Muscle layer of duodenum (tissue), 2 donors: ENCODE results near the gene P3H3.

ENCODE experiments used
- H3K27ac ChIP-seq: one replicate; pipeline ENCODE4 v1.7.0; 2013; ENCODE audit warnings: mild to moderate bottlenecking, low read length
- H3K27me3 ChIP-seq: one replicate; pipeline ENCODE4 v1.7.0; 2013; ENCODE audit warnings: low read depth, mild to moderate bottlenecking, control low read depth, low read length
- H3K36me3 ChIP-seq, 2 donors: one replicate each; pipeline ENCODE4 v1.7.0; 2013; ENCODE audit warnings: low read length in 2 of 2, control low read depth in 1 of 2, mild to moderate bottlenecking in 1 of 2; ENCODE audit not compliant: insufficient read depth in 2 of 2, control insufficient read depth in 1 of 2
- H3K4me1 ChIP-seq, 2 donors: one replicate each; pipeline ENCODE4 v1.7.0; 2013; ENCODE audit warnings: low read length in 2 of 2, mild to moderate bottlenecking in 2 of 2, control low read depth in 1 of 2, moderate library complexity in 1 of 2; ENCODE audit not compliant: insufficient read depth in 2 of 2, control insufficient read depth in 1 of 2
- H3K4me3 ChIP-seq, 2 donors: one replicate each; pipeline ENCODE4 v1.7.0; 2013; ENCODE audit warnings: low read length in 2 of 2, low read depth in 1 of 2, mild to moderate bottlenecking in 1 of 2
- H3K9me3 ChIP-seq, 2 donors: one replicate each; pipeline ENCODE4 v1.7.0; 2013; ENCODE audit warnings: low read length in 2 of 2, control low read depth in 1 of 2, mild to moderate bottlenecking in 1 of 2; ENCODE audit not compliant: control insufficient read depth in 1 of 2
- donor health status: healthy.

The P3H3 gene, protein sequence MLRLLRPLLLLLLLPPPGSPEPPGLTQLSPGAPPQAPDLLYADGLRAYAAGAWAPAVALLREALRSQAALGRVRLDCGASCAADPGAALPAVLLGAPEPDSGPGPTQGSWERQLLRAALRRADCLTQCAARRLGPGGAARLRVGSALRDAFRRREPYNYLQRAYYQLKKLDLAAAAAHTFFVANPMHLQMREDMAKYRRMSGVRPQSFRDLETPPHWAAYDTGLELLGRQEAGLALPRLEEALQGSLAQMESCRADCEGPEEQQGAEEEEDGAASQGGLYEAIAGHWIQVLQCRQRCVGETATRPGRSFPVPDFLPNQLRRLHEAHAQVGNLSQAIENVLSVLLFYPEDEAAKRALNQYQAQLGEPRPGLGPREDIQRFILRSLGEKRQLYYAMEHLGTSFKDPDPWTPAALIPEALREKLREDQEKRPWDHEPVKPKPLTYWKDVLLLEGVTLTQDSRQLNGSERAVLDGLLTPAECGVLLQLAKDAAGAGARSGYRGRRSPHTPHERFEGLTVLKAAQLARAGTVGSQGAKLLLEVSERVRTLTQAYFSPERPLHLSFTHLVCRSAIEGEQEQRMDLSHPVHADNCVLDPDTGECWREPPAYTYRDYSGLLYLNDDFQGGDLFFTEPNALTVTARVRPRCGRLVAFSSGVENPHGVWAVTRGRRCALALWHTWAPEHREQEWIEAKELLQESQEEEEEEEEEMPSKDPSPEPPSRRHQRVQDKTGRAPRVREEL

DNA sequence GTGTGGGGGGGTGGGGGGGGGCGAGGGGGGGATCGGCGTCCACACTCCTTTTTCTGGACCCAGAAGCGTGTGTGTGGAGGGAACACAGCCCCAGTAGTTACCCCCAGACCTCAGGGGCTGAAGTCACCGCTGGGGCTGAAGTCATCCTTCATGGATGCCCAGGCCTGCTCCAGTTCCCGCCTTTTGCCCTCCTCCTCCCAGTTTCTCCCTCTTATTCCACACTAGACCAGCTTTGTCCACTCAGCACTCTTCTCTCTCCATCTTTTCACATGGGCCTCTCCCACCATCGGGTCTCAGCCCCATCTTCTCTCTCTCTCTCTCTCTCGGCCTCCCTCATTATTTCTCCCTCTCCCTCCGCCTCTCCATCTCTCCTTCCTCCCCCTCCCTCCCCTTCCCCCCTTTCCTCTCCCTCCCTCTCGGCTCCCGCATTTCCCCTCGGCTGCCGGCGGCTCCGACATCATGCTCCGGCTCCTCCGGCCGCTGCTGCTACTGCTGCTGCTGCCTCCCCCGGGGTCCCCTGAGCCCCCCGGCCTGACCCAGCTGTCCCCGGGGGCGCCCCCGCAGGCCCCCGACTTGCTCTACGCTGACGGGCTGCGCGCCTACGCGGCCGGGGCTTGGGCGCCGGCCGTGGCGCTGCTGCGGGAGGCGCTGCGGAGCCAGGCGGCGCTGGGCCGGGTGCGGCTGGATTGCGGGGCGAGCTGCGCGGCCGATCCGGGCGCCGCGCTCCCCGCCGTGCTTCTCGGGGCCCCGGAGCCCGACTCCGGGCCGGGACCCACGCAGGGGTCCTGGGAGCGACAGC lies at the start of gene P3H3:
TSS of gene P3H3 (plus strand) at position 426 of the 799 bp plus-strand sequence. CDS start at position 460, 34 bp downstream.
- Histone ChIP-seq H3K36me3 (peaks cover 6 to 10% of the 10 kb centered on the region in 2 donors), H3K4me1 (peaks cover 4 to 27% of the 10 kb centered on the region in 2 donors), H3K27me3 (peaks cover 4% of the 10 kb centered on the region), H3K4me3 (peak within 1 kb of the TSS; percentile 74 to 89), H3K27ac (peak within 1 kb of the TSS; percentile 67), H3K9me3 (no peaks in the 10 kb centered on the region)

DNA sequence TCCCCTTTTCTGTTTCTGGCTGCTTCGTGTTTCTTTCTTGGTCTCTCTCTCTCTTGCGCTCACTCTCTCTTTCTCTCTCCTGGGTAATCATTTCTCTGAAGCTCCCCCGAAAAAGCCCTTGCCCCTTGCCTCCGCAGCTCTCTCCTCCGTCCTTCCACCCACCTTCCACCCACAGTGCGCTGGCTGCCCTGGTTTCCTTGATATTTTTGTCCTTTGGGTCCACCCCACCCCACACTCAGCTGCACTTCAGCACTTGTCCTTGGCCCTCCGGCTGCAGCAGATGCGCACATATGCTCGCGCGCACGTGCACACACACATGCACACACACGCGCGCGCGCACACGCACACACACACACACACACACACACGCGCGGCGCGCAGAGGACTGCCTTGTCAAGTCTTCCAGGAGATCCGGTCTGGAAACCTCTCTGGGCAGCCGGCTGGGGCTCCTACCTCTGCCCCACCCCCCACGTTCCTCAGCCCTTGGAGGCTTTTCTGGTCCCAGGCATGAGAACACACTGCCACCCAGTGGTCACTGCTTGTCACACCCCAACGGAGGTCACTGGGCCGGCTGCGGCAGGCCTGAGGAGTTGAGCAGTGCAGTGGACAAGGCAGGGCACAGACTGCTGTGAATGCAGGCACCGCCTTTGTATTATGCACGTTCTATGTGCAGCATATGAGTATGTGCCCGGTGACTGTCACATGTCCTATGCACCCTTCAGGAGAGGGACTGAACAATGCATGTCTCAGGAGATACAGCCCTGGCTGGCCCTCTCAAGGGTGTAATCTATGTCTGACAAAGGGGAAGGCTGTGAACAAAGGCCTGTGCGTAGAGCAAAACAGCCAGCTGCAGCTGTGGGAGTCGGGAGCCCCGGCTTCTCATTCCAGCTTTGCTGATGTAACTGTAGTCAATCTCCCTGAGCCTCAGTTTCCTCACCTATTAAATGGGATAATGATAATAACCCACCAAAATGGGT lies 49.3 kb upstream of the P3H3 start:
- H3K36me3 ChIP-seq: no peaks in the 10 kb centered on the region
- H3K9me3 ChIP-seq: no peaks in the 10 kb centered on the region
- peaks cover 3 to 23% of the 10 kb centered on the region in 2 donors for H3K4me1 ChIP-seq
- peak overlapping the region; percentile 55 to 68 for H3K4me3 ChIP-seq
- no peaks in the 10 kb centered on the region for H3K27me3 ChIP-seq
- peak overlapping the region; percentile 45 for H3K27ac ChIP-seq

DNA sequence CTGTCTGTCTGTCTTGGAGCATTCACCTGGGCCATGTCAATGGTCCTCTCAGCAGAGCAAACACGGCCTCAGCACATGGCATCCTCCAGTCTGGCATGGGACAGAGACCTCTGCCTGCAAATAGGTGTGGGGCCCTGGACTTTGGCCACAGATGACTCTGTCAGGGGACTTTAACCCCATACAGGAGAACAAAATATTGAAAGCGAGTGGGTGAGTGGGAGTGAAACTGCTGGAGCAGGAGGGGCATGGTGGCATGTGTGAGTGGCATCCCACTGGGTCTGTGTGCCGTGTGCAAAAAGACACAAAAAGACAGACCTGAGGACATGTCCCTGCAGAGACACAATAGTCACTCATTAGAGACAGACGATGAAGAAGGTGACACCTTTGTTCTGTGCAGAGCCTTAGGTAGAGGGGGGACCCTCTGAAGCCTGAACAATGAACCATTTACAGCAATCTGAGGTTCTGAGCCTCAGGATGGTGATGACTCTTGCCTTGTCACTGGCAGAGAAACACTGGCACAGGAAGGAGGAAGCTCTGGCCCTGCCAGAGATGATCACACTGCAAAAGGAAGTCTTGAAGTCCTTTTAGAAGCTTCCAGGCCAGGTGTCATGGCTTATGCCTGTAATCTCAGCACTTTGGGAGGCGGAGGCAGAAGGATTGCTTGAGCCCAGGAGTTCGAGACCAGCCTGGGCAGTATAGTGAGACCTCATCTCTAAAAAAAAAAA lies 48.3 kb upstream of the P3H3 start:
- H3K27me3 ChIP-seq: no peaks in the 10 kb centered on the region
- H3K36me3 ChIP-seq: no peaks in the 10 kb centered on the region
- H3K27ac ChIP-seq: no peak overlapping the region
- peaks cover 3 to 23% of the 10 kb centered on the region in 2 donors for H3K4me1 ChIP-seq
- H3K4me3 ChIP-seq: no peak overlapping the region
- H3K9me3 ChIP-seq: no peaks in the 10 kb centered on the region

DNA sequence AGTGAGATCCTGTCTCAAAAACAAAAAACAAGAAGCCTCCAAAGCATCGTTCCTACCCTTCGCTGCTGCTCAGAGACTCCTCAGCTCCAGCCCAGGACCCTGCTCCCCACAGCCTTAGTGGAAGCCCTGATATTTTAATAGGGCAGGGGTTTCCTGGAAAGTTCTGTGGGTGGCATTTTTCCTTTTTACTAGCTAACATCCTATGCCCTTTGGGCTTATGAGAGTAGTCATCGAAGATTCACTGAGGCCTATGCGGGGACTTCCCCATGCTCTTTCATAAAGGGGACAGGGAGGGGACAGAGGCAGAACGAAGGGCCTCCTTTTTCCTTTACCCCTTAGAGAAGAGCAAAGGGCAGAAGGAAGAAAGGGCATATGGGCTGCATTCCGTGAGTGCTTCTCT lies 47.6 kb upstream of the P3H3 start:
- Histone ChIP-seq H3K9me3 (no peaks in the 10 kb centered on the region), H3K4me1 (peaks cover 3 to 23% of the 10 kb centered on the region in 2 donors), H3K4me3 (no peak overlapping the region), H3K27ac (no peak overlapping the region), H3K27me3 (no peaks in the 10 kb centered on the region), H3K36me3 (no peaks in the 10 kb centered on the region)

DNA sequence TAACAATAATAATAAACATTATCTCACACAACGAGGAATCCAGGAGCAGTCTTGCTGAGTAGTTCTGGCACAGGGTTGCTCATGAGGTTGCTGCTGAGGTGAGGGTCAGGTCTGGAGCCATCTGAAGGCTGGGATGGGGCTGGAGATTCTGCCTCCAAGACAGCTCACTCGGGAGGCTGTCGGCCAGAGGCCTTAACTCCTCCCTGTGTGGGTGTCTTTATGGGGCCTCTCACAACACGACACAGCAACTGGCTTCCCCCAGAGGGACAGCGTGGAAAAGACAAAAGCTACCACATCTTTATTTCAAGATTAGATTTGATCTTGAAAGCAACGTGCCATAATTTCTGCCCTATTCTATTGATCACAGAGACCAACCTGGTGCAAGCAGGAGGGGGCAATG lies 46.1 kb upstream of the P3H3 start:
- Histone ChIP-seq H3K27ac (no peak overlapping the region), H3K4me3 (no peak overlapping the region), H3K9me3 (no peaks in the 10 kb centered on the region), H3K36me3 (no peaks in the 10 kb centered on the region), H3K4me1 (peaks cover 3 to 23% of the 10 kb centered on the region in 2 donors), H3K27me3 (no peaks in the 10 kb centered on the region)

DNA sequence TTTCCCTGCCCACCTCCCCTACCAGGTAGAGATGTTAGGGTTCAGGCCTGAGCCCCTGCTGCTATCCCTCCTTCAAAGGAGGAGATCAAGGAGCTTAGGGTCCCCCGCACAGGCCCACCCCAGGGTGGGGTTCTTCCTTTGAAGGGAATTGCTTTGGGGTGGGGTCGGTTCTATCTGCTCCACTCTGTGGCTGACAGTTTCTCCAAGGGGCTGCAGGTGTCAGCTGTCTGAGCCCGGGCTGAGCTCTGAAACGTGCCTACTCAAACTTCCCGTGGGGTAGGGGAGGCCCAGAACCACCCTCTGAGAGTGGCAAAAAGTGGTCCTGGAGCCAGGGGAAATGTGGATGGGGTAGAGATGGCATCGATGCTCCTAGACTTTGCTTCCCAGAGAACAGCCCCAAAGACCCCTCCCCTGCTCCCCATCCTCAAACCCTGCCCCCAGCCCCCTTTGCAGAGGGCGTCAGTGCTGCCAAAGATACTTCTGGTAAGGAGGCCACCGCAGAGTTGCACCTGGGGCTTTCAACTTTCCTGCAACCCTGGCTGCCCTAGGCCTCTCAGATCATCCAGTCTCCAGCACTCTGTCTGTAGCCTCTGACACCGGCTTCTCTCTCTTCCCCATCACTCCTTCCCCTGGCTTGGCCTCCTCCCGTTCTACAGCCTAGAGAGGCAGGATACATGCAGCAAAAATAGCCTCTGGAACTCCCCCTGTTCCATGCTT lies 45.2 kb upstream of the P3H3 start:
- H3K36me3 ChIP-seq: no peaks in the 10 kb centered on the region
- no peaks in the 10 kb centered on the region for H3K9me3 ChIP-seq
- no peak overlapping the region for H3K27ac ChIP-seq
- no peak overlapping the region for H3K4me3 ChIP-seq
- no peaks in the 10 kb centered on the region for H3K27me3 ChIP-seq
- H3K4me1 ChIP-seq: peaks cover 1 to 15% of the 10 kb centered on the region in 2 donors

DNA sequence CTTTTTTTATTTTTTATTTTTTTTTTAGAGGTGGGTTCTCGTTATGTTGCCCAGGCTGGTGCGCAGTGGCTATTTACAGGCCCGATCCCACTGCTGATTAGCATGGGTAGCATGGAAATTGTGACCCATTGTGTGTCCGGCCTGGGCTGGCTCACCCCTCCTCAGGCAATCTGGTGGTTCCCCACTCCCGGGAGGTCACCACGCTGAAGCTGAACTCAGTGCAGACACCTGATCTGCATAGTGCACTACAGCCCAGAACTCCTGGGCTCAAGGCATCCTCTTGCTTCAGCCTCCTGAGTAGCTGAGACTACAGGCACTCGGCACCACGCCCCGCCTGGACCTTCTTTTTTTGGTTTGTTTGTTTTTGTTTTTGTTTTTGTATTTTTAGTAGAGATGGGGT lies 44.4 kb upstream of the P3H3 start:
- H3K27me3 ChIP-seq: no peaks in the 10 kb centered on the region
- H3K27ac ChIP-seq: no peak overlapping the region
- H3K4me1 ChIP-seq: peaks cover 0 to 7% of the 10 kb centered on the region in 2 donors
- no peaks in the 10 kb centered on the region for H3K36me3 ChIP-seq
- no peaks in the 10 kb centered on the region for H3K9me3 ChIP-seq
- H3K4me3 ChIP-seq: no peak overlapping the region

DNA sequence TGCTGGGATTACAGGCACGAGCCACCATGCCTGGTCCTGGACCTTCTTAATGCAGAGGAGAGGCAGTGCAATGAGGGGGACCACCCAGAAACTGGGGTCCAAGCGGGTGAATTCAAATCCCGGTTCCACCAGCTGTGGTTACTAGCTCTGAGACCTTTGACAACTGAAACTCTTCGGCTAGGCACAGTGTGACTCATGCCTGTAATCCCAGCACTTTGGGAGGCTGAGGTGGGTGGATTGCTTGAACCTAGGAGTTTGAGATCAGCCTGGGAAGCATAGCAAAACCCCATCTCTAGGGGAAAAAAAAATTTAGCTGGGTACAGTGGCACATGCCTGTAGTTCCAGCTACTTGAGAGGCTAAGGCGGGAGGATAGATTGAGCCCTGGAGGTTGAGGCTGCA lies 43.9 kb upstream of the P3H3 start:
- H3K4me1 ChIP-seq: peaks cover 0 to 3% of the 10 kb centered on the region in 2 donors
- no peaks in the 10 kb centered on the region for H3K27me3 ChIP-seq
- H3K4me3 ChIP-seq: no peak overlapping the region
- H3K27ac ChIP-seq: no peak overlapping the region
- no peaks in the 10 kb centered on the region for H3K9me3 ChIP-seq
- no peaks in the 10 kb centered on the region for H3K36me3 ChIP-seq

DNA sequence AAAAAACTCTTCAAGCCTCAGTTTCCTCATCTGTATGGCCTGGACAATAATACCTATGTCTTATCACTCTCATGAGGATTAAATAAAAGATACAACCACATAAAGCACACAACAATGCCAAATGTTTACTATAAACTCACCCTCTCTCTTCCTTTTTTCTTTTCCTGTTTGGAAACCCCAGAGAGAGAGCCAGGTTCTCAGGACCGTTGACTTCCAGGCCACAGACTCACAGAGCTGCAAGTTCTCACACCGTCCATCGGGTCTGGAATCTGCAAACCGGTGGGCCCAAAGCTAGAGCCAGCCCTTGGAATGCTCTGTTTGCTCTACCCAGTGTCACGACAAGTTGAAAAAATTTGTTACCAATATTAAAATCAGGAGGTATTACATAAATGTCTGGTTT lies 43.4 kb upstream of the P3H3 start:
- Histone ChIP-seq H3K27ac (no peak overlapping the region), H3K27me3 (no peaks in the 10 kb centered on the region), H3K36me3 (no peaks in the 10 kb centered on the region), H3K9me3 (no peaks in the 10 kb centered on the region), H3K4me3 (no peak overlapping the region), H3K4me1 (no peaks in the 10 kb centered on the region)
